GM12878 (cell line): ENCODE measurements around the gene S100P. TPM values are rescaled to one million over a fixed set of nuclear protein-coding genes. Genes with fewer than 3 reads are reported as not detected.

Source experiments
- ATAC-seq: fragments of 200-7000 bp; cut with Tn5 transposase; 3 replicates; pipeline ENCODE4 v1.9.1; 2020; ENCODE audit warnings: mild to moderate bottlenecking, moderate library complexity
- BruUV-seq: library from RNA; stranded (reverse); fragments of 400-500 nt; replicated peaks from 2 replicates; lab custom pipeline; 2021; lab: Mats Ljungman, UMichigan
- CTCF ChIA-PET: fragments of 300-600 bp; sonication (Branson Sonifier 250); formaldehyde crosslinking; extraction: SDS; loops from one replicate; lab custom pipeline; 2021; ENCODE audit warnings: inconsistent platforms; lab: Yijun Ruan, JAX
- POLR2A ChIA-PET: fragments of 350-600 bp; formaldehyde crosslinking; extraction: SDS; loops from one replicate; lab custom pipeline; 2021; ENCODE audit warnings: inconsistent platforms; lab: Charles Lee
- RAD21 ChIA-PET: fragments of 300-600 bp; sonication (Branson Sonifier 250); formaldehyde crosslinking; loops from one replicate; lab custom pipeline; 2023; ENCODE audit warnings: antibody characterized with exemption; ENCODE audit not compliant: unreplicated experiment; lab: Charles Lee
- SMC1A ChIA-PET: fragments of 300-600 bp; sonication (Branson Sonifier 250); formaldehyde crosslinking; loops from one replicate; lab custom pipeline; 2023; ENCODE audit not compliant: unreplicated experiment, uncharacterized antibody; lab: Charles Lee
- DNase-seq: peaks from one replicate; pipeline ENCODE4 v3.0.0-alpha.2; 2011; ENCODE audit warnings: low read depth, low spot score
- FAIRE-seq: peaks from 3 replicates; lab custom pipeline; 2011; peaks lifted over from hg19 to GRCh38; lab: Jason Lieb, UNC
- H2AFZ ChIP-seq: 2 replicates; pipeline ENCODE4 v1.6.0; 2011; ENCODE audit warnings: low read depth, low read length, control low read depth; ENCODE audit not compliant: control insufficient read depth
- H3K27ac ChIP-seq: 2 replicates; pipeline ENCODE4 v1.5.1; 2011; ENCODE audit warnings: control low read depth; ENCODE audit not compliant: control insufficient read depth, insufficient read depth
- H3K27me3 ChIP-seq, 2 experiments: replicated peaks in 1 of 2; 2 replicates each; pipeline versions ENCODE4 v1.6.0 to v1.6.1; 2011; ENCODE audit warnings: low read length in 1 of 2; ENCODE audit not compliant: control insufficient read depth in 2 of 2, insufficient read depth in 2 of 2
- H3K36me3 ChIP-seq, 2 experiments: 2 replicates each; pipeline ENCODE4 v1.5.1; 2011; ENCODE audit warnings: low read length in 1 of 2; ENCODE audit not compliant: control insufficient read depth in 2 of 2, insufficient read depth in 2 of 2
- H3K4me1 ChIP-seq: 2 replicates; pipeline ENCODE4 v1.6.1; 2011; ENCODE audit warnings: mild to moderate bottlenecking, low read length, moderate library complexity, mixed read lengths; ENCODE audit not compliant: control insufficient read depth, insufficient read depth
- H3K4me2 ChIP-seq: 2 replicates; pipeline ENCODE4 v1.6.0; 2011; ENCODE audit warnings: control low read depth; ENCODE audit not compliant: control insufficient read depth, insufficient read depth
- H3K4me3 ChIP-seq: fragments of 200-600 bp; sonication (generic); 2 replicates; pipeline ENCODE4 v1.5.1; 2016
- H3K79me2 ChIP-seq: 2 replicates; pipeline ENCODE4 v1.6.0; 2011; ENCODE audit warnings: low read length; ENCODE audit not compliant: control insufficient read depth, insufficient read depth
- H3K9ac ChIP-seq: 2 replicates; pipeline ENCODE4 v1.8.0; 2011; ENCODE audit warnings: low read length, control low read depth, mixed read lengths; ENCODE audit not compliant: control insufficient read depth, insufficient read depth
- H3K9me3 ChIP-seq: replicated peaks from 3 replicates; pipeline ENCODE4 v1.5.1; 2011; ENCODE audit warnings: mild to moderate bottlenecking, low read length; ENCODE audit not compliant: control insufficient read depth, insufficient read depth
- H4K20me1 ChIP-seq: 2 replicates; pipeline ENCODE4 v1.6.0; 2011; ENCODE audit not compliant: control insufficient read depth, insufficient read depth
- BHLHE40 ChIP-seq, 2 experiments: fragments of 450-650 bp in 1 of 2; IDR thresholded peaks; 2 replicates each; pipeline ENCODE4 v1.6.1; 2011 to 2017; ENCODE audit warnings: low read depth in 2 of 2, borderline replicate concordance in 1 of 2, improper control_type of control experiment in 1 of 2, low read length in 1 of 2, mild to moderate bottlenecking in 1 of 2
- EGR1 ChIP-seq, 2 experiments: IDR thresholded peaks; 1 replicate in 1 of 2; 2 replicates in 1 of 2; pipeline ENCODE4 v1.6.1; 2011 to 2012; ENCODE audit warnings: low read depth in 2 of 2, low read length in 2 of 2, borderline replicate concordance in 1 of 2, mild to moderate bottlenecking in 1 of 2, moderate library complexity in 1 of 2
- ETV6 ChIP-seq, 2 experiments: fragments of 450-650 bp in 1 of 2; IDR thresholded peaks in 1 of 2; conservative IDR thresholded peaks in 1 of 2; 2 replicates each; pipeline ENCODE4 v1.6.1; 2014; ENCODE audit warnings: antibody characterized with exemption in 1 of 2, borderline replicate concordance in 1 of 2, low read depth in 1 of 2, mild to moderate bottlenecking in 1 of 2, moderate library complexity in 1 of 2
- EZH2 ChIP-seq: IDR thresholded peaks from 2 replicates; pipeline ENCODE4 v1.6.1; 2012; ENCODE audit warnings: low read depth, mild to moderate bottlenecking, control low read depth, inconsistent platforms, low read length, borderline replicate concordance; ENCODE audit not compliant: control insufficient read depth
- GATAD2B ChIP-seq: fragments of 450-650 bp; conservative IDR thresholded peaks from 2 replicates; pipeline ENCODE4 v1.6.1; 2017; ENCODE audit warnings: low read depth, mild to moderate bottlenecking, moderate library complexity
- HDAC6 ChIP-seq: fragments of 200-600 bp; sonication (generic); IDR thresholded peaks from one replicate; pipeline ENCODE4 v1.8.0; 2017; ENCODE audit warnings: antibody characterized with exemption; ENCODE audit not compliant: unreplicated experiment
- IKZF1 ChIP-seq: fragments of 450-650 bp; conservative IDR thresholded peaks from 2 replicates; pipeline ENCODE4 v1.6.1; 2017; ENCODE audit warnings: antibody characterized with exemption, mild to moderate bottlenecking
- RAD51 ChIP-seq: fragments of 450-650 bp; IDR thresholded peaks from 2 replicates; pipeline ENCODE4 v1.6.1; 2016; ENCODE audit warnings: moderate library complexity, mild to moderate bottlenecking, inconsistent platforms
- WGBS: methylation state at CpG from one replicate; pipeline ENCODE4 v1.1.6; 2016; ENCODE audit warnings: low lambda C conversion rate; ENCODE audit not compliant: insufficient replicate concordance, insufficient coverage; ENCODE audit errors: missing lambda C conversion rate; 5-methylcytosine and 5-hydroxymethylcytosine counted together
- in situ Hi-C: fragments of 300-500 bp; cut with MboI; formaldehyde crosslinking; loops from 9 replicates; pipeline ENCODE4 v1.14.3; 2018; ENCODE audit warnings: mixed read lengths
- intact Hi-C: fragments of 100-400 bp; cut with micrococcal nuclease; formaldehyde crosslinking; loops from one replicate; pipeline ENCODE4 v1.14.2; 2022; ENCODE audit not compliant: unreplicated experiment
- polyA plus RNA-seq, 11 experiments: library from polyadenylated mRNA; depleted of rRNA in 4 of 11; unstranded in 6 of 11; stranded (reverse) in 5 of 11; fragments of >200 nt; fragmentation: Nextera tagmentation in 4 of 11; fragmentation: Illumina TruSeq in 1 of 11; extraction: Ambion mirVana in 4 of 11; extraction: Trizol in 1 of 11; gene quantifications; 1 replicate in 1 of 11; 2 replicates in 10 of 11; pipeline versions ENCODE4 v1.2.1 to v1.2.3, GENCODE V29; 2011 to 2016; ENCODE audit warnings: inconsistent platforms in 2 of 11, missing spikeins in 2 of 11, low read depth in 1 of 11
- total RNA-seq, 4 experiments: library from RNA; depleted of rRNA in 3 of 4; stranded (reverse); fragments of >200 nt in 3 of 4; fragmentation: Illumina TruSeq in 1 of 4; extraction: Trizol in 1 of 4; gene quantifications; 2 replicates each; pipeline versions ENCODE4 v1.2.1 to v1.2.3, GENCODE V29; 2013 to 2021

The S100P gene
- total and polyA plus RNA-seq, 10 of the 15 experiments (the other 5 are each of a cell fraction or from before 2014, with no cell fraction given), result 0.90 TPM; not detected in 9

GRCh38 chr4:6658209-6658595, 35.5 kb upstream of the S100P start:
- TF ChIP-seq RAD51, result no peak
- ChIA-PET CTCF (no interaction called here), RAD21 (interaction anchor here (0.9 kb wide), 1 partner anchor 51 kb away, joined by 3 read pairs; the partner anchor contains the start of gene MRFAP1L1), SMC1A (no interaction called here), POLR2A (no interaction called here)
- Histone ChIP-seq H3K79me2 (no peaks in the 10 kb centered on the region), H3K4me1 (no peaks in the 10 kb centered on the region), H4K20me1 (no peaks in the 10 kb centered on the region), H3K4me3 (no peak overlapping the region), H3K9ac (no peak overlapping the region), H3K27ac (no peak overlapping the region), H3K27me3 (peaks cover 8 to 11% of the 10 kb centered on the region in 2 experiments), H2AFZ (no peak overlapping the region), H3K36me3 (no peaks in the 10 kb centered on the region), H3K9me3 (no peaks in the 10 kb centered on the region), H3K4me2 (peak overlapping the region; percentile 64; the same call in 1 of the 2 replicates)
- intact Hi-C loops, result no loop called here
- FAIRE-seq, result no peak
- WGBS, result 72% methylated on average over 7 of the region's 7 CpGs
- BruUV-seq, result no TSS peak
- in situ Hi-C loops, result no loop called here
- no peak for DNase-seq
- no peak for ATAC-seq

GRCh38 chr4:6658597-6659075, 35.0 kb upstream of the S100P start:
- BruUV-seq, result no TSS peak
- peak overlapping the region; percentile 64 for H3K4me2 ChIP-seq
- H2AFZ ChIP-seq, result peak overlapping the region; percentile 10; the same call in 1 of the 2 replicates
- no peaks in the 10 kb centered on the region for H3K36me3 ChIP-seq
- no peaks in the 10 kb centered on the region for H3K4me1 ChIP-seq
- no peak overlapping the region for H3K4me3 ChIP-seq
- FAIRE-seq, result no peak
- SMC1A ChIA-PET, result no interaction called here
- in situ Hi-C loops, result no loop called here
- H3K9me3 ChIP-seq, result no peaks in the 10 kb centered on the region
- intact Hi-C loops, result no loop called here
- CTCF ChIA-PET, result interaction anchor here (1.2 to 1.5 kb wide), 2 partner anchors 16 to 18 kb away, joined by 3 to 6 read pairs; partner anchors contain the start of gene MRFAP1
- no peak for TF ChIP-seq ETV6 (conservative IDR thresholded peaks at IDR 0.05 in 1 of 2, IDR thresholded peaks at IDR 0.05 in 1 of 2; ENCODE audit: borderline replicate concordance in 1 of 2, low read depth in 1 of 2)
- TF ChIP-seq HDAC6, result peak; percentile 69
- peak; percentile 41 for TF ChIP-seq IKZF1
- no peak for TF ChIP-seq EZH2
- 0 out of 3 replicates have a peak, but pooled peaks of 1 of the 2 experiments have one; percentile 3 for TF ChIP-seq EGR1 (IDR thresholded peaks at IDR 0.05; ENCODE audit: borderline replicate concordance in 1 of 2, low read depth in 2 of 2, low read length in 2 of 2)
- TF ChIP-seq BHLHE40 (IDR thresholded peaks at IDR 0.05; ENCODE audit: borderline replicate concordance in 1 of 2, low read depth in 2 of 2, low read length in 1 of 2), result peak in 1 of 2 experiments; percentile 11; a peak in 1 of 4 replicates
- TF ChIP-seq GATAD2B, result 0 out of 2 replicates have a peak, but pooled peaks have one; percentile 16
- TF ChIP-seq, all 136 proteins: peak for 5
- POLR2A ChIA-PET, result interaction anchor here (1.4 kb wide), 1 partner anchor 15 kb away, joined by 6 read pairs; a partner anchor contains a TSS
- no peak for DNase-seq
- H3K27me3 ChIP-seq, result peaks cover 11 to 14% of the 10 kb centered on the region in 2 experiments
- RAD21 ChIA-PET, result interaction anchor here (0.9 kb wide), 1 partner anchor 51 kb away, joined by 3 read pairs; the partner anchor contains the start of gene MRFAP1L1
- H3K9ac ChIP-seq, result no peak overlapping the region; the same call in 1 of the 2 replicates
- no peaks in the 10 kb centered on the region for H3K79me2 ChIP-seq
- WGBS, result 4% methylated on average over 52 of the region's 52 CpGs
- no peak overlapping the region for H3K27ac ChIP-seq
- peak; percentile 85 for ATAC-seq
- no peaks in the 10 kb centered on the region for H4K20me1 ChIP-seq
